Measurements from ENCODE around the gene C17orf67.

Gene C17orf67

DNA sequence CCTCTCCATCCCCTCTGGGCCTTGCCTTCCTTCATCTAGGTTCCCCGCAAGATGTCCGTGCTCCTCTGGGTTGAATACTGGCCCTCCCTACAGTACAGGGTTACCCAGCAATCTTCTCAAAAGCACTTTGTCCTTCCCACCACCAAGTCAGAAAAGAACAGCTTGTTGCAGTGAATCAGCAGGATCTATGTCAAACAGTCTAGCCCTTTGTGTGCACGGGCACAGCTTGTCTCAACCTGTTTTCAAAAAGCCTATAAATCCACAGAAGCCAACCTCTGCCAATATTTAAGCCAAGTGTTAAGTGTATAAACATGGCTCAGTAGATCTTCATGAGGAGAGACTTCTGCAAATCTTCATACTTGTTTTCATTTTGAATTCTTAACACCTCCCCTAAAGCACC, 25.2 kb downstream of the C17orf67 start:
- DNase-seq (ENCODE audit: low spot score) = peak; percentile 15

DNA sequence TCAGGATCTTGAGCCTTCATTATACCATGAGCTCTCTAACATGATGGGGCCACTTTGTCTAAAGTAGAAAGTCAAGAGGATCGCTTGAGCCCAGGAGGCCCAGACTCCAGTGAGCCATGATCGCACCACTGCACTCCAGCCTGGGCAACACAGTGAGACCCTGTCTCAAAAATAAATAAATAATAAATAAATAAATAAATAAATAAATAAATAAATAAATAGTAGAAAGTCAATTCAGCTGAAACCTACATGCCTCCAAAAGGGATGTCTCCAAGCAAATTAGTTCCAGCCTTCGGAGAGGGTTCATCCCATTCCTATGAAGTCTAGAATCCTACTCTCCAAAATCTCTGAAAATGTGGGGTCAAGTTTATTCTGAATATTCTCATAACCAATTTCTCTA, 26.0 kb downstream of the C17orf67 start:
- no peak for DNase-seq (ENCODE audit: low spot score)

DNA sequence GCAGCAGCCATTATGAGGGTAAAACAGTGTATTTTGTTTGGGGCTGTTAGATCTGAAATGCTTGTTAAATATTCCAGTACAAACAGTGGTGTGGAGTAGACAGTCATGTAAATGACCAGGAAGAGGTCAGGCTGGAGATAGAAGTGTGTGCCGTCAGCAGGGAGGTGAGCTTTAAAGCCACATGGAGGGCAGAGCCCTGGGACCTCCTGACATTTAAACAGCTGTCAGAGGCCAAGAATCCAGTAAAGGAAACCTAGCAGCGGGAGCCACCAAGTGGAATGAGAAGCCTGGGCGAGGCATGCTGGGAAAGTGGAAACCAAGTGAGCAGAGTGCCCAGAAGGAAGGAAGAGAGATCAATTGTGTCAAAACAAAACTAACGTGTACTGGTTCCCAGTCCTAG, 26.8 kb downstream of the C17orf67 start:
- DNase-seq (ENCODE audit: low spot score) = no peak

DNA sequence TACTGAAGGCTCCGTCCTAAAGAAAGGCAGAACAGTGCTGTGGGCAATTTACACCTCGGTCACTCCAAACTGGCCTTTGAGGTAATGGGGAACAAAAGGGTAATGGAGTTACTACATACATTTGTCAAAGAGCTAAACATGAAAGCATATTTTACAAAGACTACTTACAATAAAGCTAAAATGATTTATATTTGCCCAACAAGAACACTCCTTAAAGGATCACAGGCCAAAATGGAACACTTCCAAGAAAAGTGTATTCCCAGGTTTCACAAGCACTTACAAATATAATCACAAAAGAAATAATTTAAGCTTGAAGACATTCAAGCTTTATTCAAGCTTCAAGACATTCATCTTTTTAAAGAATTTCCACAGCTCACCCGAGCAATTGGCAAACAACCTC, 29.3 kb downstream of the C17orf67 start:
- DNase-seq (ENCODE audit: low spot score) = no peak

DNA sequence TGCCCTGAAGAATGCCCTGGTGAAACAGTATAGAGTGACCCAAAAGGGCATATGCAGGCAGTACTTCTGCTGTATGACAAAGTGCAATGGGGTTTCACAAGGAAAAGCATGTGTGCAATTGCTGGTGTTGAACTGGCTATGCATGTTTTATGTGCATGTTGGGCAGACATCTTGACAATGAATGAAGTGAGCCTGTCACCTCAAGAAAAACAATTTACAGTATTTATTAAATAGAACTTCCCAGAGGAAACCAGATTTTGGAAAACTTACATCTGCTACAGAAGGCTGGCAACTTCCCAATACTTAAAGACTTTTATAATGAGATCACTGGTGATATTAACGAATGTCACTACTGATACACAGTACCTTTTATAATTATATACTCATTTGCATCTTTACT, 30.6 kb downstream of the C17orf67 start:
- no peak for DNase-seq (ENCODE audit: low spot score)

DNA sequence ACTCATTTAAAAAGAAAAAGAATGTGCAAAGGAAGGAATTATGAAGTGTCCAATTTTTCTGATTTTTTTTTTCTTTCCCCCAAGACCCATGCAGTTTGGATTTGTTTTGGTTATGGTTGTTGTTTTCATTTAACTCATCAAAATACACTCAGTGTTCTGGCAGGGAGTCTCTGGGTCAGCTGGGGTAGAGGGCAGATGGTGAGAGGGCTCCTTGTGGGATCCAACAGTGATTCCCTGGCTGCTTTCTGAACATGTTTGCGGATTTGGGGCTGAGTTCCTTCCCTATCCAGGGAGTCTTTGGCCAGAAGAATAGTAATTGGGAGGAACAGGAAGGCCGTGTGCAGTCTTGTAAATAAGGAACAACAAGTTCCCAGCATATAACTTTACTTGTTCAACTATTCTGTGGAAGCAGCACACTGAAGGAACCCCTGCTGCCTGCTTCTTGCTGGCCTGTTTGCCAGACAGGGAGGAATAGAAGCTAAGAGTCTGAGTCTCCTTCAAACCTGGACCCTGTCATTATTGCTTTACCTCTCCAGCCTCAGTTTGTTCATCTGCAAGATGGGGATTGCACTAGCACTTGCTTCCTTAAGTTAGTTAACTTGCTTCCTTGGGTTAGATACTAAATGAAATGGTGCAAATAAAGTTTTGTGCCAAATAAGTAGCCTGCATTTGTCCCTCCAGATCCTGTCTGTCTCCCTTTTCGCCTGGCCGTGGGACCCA, 32.1 kb downstream of the C17orf67 start:
- DNase-seq (ENCODE audit: low spot score) = no peak

DNA sequence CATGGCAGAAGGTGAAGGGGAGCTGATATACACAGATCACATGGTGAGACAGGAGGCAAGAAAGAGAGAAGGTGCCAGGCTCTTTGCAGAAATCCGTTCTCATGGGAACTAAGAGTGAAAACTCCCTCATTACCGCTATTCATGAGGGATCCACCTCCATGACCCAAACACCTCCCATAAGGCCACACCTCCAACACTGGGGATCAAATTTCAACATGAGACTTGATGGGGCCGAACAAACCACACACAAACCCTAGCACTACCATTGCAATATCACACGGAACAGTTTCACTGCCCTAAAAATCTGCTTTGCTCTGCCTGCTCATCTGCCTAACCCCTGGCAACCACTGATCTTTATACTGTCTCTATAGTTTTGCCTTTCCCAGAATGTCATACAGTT, 34.8 kb downstream of the C17orf67 start:
- DNase-seq (ENCODE audit: low spot score) = no peak

DNA sequence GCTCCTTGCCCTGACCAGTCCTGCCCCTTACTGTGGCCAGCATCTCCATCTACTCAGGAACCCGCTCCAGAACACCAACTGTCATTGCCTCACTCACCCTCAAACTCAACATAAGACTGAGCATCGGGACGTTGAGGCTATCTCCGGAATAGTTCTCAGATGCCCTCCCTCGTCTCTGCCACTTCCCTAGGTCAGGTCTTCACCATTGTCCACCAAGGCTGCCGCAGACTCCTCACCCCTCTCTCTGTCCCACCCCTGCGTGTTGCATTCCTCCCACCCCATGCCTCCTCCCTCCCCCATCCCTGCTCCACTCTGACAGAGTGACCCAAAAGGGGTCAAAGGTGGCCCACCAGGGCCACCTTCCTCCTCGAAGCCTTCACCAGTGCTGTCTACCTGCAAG, 37.2 kb downstream of the C17orf67 start:
- DNase-seq (ENCODE audit: low spot score) = no peak

DNA sequence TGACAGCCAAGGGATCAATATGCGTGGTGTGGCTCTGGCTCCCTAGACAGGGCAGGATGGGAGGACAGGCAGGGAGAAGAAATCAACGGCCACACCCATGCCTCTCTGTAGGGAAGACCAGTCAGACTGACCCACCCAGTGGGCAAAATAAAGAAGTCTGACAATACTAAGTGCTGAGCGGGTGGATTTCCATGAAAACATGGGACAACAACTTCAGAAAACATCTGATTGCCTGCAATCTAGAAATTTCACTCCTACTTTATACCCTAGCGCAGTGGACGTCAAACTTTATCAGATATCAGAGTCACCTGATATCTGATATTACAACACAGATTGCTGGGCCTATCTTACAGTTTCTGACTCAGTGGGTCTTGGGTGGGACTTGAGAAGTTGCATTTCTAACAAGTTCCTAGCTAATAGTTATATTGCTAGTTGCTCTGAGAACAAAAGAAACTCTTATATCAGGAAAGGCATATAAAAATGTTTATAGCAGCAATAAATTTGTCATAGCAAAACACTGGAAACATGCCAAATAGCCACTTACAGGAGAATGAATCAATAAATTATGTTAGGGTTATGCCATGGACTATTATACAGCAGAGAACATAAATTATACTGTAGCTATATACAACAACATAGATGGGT, 38.4 kb downstream of the C17orf67 start:
- DNase-seq (ENCODE audit: low spot score) = no peak

DNA sequence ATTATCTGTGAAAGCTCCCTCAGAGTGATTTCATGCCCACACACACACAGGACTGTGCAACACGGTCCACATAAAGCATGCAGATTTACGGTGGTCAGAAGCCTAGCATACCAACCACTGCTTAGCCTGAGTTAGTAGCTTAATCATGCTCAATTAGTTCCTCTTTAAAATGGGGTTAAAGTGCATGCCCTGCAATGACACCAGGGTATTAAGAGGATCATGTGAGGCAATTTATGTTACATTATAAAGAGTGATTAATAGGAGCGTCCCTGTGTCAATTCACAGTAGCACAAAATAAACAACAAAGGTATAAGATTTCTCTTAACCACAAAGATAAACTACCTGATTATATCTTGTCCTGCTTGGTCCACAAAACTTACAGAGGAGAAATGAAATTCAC, 39.8 kb downstream of the C17orf67 start:
- DNase-seq (ENCODE audit: low spot score) = no peak

DNA sequence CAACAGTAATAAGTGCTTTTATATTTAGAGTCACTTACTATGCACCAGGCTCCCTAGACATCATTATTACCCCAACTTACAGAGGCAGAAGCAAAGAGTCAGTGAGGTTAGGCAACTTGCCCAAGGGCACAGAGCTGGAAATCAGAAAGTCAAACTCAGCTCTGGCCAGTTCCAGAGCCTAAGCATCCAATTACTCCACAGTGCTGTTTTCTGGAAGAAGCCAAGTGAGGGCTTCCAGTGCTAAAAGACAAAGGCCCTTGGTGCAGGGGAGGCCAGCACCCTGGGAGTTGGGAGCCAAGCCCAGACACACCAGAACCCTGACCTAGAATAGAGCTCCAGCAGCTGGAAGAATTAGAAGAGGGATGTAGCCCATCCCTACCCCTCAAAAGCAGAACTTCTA, 40.2 kb downstream of the C17orf67 start:
- peak; percentile 37 for DNase-seq (ENCODE audit: low spot score)

DNA sequence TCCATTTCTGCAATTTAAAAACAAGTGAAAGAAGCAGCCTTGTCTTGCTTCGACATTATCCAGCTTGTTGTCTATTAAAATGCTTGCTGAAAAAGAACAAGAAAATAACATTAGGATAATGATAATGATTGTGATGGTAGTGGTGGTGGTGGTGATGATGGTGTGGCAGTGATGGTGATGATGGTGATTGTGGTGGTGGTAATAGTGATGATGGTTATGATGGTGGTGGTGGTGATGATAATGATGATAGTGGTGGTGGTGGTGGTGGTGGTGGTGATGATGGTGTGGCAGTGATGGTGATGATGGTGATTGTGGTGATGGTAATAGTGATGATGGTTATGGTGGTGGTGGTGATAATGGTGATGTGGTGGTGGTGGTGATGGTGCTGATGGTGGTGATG, 41.5 kb downstream of the C17orf67 start:
- no peak for DNase-seq (ENCODE audit: low spot score)

DNA sequence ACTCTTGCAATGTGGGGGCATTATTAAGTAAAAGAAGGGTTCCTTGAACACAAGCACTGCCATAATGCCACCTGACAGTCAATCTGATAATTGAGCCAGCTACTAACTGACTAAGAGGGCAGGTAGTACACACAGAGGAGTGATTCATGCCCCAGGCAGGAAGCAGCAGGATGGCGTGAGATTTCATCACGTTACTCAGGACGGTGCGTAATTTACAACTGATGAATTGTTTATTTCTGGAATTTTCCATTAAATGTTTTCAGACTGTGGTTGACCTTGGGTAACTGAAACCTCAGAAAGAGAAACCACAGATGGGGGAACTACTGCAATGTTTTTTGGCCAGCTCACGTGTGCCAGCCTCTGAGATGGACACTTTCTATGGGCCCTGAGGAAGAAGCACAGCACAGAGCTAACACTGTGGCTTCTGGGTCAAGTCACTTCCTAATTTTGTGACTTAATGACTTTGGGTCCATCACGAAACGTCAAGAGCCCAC, 46.7 kb downstream of the C17orf67 start:
- peak; percentile 14 for DNase-seq (ENCODE audit: low spot score)

DNA sequence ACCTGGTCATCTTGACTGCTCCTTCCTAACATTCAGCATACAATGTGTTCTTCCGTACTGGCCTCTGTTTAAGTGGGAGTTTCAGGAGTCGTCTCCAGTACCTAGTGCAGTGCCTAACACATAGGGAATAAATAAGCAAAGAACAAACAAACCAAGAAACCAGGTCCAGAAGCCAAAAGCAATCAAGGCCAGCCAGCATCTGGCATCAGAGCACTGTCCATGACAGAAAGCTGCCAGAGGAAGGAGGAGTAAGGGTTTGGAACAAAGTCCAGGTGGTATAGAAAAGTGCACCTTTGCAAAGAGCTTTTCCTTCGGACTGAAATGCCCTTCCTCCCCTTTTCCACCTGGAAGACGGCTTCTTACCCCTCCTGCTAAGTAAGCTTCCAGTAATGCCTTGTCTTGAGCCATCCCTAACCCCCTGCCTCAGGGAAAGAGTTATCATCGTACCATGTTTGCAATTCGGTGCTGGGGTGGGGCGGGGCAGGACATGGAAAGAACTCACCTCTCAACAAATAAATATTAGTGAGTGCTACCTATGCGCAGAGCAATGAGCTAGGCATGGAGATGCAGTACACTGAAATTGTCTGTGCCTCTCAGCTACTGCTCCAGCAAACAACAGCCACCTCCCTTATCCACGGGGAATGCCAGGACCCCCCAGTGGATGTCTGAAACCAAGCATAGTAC, 47.6 kb downstream of the C17orf67 start:
- DNase-seq (ENCODE audit: low spot score) = no peak

DNA sequence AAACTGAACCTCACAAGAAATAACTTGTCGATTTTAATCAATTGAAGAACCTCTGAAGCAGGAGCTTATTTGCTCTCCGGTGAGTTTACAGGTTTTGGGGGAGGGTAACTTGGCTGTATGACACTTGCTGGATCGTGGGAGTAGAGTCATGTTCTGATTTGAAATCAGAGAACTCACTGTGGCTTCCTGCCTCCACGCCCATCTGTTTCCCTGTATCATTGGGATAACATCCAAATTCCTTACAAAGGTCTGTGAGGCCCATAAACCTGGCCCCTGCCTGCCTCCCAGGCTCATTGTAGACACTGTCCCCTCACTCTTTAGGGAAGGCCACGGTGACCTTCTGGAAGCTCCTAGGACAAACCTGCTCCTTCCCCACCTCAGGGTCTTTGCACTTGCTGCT, 48.3 kb downstream of the C17orf67 start:
- no peak for DNase-seq (ENCODE audit: low spot score)

DNA sequence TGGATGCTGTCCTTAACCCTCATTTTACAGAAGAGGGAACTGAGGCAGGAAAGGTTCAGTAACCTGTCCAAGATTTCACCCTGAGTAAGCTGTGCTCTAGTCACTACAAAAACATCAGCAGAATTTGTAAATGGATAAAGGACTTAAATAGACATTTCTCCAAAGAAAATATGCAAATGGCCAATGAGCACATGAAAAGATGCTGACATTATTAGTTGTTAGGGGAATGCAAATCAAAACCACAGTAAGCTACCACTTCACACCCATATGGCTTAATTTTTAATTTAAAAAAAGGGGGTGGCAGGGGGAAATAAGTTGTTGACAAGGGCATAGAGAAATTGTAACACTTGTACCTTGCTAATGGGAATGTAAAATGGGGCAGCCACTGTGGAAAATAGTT, 51.4 kb downstream of the C17orf67 start:
- DNase-seq (ENCODE audit: low spot score) = no peak

DNA sequence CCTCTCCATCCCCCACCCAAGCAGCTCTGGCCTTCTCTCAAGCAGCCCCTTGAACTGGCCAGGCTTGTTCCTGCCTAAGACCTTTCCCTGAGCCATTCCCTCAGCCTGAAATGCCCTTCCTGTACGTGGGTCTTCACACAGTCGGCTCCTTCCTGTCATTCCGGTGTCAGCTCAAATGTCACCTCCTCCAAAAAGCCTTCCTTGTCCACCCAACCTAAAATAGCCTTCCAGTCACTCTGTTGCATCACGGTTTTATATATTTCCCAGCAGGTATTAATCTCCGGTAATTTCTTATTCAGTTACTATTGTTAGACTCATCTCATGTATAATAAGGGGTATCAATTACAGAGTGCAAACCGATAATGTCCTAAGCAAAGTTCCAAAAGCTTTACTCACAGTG, 51.8 kb downstream of the C17orf67 start:
- no peak for DNase-seq (ENCODE audit: low spot score)

DNA sequence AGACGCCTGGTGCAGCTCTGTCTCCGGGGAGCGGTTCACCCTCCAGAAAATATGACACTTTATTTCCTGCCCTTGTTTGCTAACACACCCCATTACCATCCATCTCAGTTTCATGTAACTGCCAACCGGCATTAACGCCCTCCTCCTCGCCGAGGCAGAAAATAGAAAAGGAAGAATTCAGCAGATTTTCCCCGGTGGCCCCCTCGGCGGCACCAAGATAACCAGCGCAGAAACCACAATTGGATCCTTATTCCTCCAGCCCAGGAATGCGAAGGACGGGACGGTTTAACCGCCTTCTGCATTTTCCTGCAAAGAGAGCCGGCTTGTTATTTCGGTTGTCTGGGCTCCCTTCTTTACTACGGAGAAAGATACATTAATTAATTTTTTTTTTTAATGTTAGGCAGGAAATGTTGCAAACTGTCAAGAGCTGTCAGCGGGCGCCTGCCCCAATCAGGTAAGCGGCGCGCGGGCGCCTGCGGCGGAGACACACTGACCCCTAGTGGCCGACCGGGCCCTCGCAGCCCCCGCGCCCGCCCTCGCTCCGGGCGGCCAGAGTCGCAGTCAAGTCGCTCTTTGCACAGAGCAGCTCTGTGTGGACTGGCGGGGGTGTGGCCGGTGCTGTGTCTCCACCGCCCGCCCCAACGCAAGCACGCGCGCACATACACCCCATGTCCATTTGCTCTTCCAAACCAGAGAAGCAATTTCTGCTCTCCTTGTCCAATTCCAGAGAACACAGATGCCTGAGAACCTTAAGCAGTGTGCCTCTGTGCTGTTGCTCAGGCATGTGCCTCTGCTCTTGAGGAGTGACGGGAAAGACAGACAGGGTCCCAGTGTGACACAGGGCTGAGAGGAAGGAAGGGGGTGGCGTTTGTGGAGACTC, 53.6 kb downstream of the C17orf67 start:
- DNase-seq (ENCODE audit: low spot score) = peak; percentile 64

DNA sequence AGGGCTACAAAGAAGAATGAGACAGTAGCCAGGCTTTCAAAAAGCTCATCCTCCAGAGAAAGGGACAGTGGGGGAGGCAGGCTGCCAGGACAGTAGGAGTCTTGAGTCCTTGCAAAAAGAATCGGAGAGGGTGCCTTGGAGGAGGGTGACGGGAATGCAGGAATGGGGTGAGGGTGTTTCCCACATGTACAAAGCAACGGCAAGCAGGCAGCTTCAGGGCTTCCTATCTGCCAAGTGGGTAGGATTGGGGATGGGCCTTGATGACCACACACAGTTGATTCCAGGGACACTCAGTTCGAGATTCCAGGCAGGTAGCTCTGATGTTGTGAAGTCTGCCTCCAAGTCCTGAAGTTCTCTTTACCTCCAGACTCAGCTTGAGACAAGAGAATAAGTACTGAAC, 54.4 kb downstream of the C17orf67 start:
- DNase-seq (ENCODE audit: low spot score) = no peak

DNA sequence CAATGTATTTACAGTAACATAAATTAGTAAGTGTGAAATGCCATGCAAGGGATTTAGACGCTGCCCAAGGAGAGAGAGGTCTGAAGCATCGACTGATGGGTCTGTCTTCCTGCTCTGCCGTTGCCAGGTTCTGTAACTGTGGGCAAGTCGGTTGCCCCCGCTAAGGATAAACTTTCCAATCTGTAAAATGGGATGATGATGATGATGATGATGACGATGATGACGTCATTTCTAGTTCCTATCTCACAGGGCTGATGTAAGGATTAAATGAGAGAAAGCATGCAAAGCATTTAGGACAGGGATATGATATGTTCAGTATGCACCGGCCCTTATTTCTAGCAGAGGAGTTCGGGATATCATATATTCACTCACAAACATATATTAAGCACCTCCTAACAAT, 54.8 kb downstream of the C17orf67 start:
- no peak for DNase-seq (ENCODE audit: low spot score)

DNA sequence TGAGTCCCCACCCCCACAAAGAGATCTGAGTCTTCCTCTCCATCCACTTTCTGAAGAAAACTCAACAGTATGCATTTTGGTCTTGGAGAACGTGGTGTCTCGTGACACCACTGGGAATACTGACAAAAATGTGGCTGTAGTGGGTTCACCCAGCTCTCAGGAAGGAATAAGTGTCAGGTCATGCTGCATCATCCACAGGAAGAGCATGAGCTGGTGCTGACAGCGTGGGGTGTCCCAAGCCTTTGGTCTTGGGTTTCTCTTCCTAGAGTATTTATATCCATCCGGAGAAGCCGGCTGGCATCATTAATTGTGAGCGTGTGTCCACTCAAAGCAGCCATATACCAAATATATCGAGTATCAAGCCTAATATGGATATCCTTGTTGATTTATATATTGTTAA, 55.9 kb downstream of the C17orf67 start:
- no peak for DNase-seq (ENCODE audit: low spot score)

DNA sequence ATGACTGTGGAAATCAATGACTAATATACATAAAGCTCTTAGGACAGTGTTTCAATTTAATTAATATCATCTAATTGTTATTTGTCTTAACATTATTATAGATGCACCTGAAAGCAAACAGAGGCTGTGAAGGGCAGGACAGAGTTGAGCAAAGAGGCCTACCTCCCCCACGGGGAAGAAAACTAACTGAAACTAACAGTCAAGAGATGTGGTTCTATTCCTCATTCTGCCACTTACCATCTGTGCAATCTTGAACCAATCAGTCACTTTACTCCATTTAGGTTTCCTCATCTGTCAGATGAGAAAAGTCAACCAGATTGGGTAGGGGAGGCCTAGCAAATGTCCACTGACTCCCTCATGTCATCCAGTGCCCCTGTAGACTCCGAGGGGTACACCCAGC, 59.1 kb downstream of the C17orf67 start:
- no peak for DNase-seq (ENCODE audit: low spot score)
